H9 (cell line): ENCODE results near the gene PODXL2. TPM values are rescaled to one million over a fixed set of nuclear protein-coding genes. Genes with fewer than 3 reads are reported as not detected.

Experiments
- DNase-seq: peaks from one replicate; pipeline ENCODE4 v3.0.0-alpha.2; 2017
- H2AFZ ChIP-seq: one replicate; pipeline ENCODE4 v1.6.1; 2013; ENCODE audit warnings: mild to moderate bottlenecking, low read length, control low read depth, moderate library complexity
- H2AK5ac ChIP-seq: 2 replicates; pipeline ENCODE4 v1.6.1; 2013; ENCODE audit warnings: low read length, control low read depth, mixed read lengths; ENCODE audit not compliant: insufficient read length
- H2BK120ac ChIP-seq: one replicate; pipeline ENCODE4 v1.6.1; 2013; ENCODE audit warnings: low read depth, mild to moderate bottlenecking, low read length, control low read depth, inconsistent platforms; ENCODE audit not compliant: poor library complexity, severe bottlenecking
- H2BK12ac ChIP-seq: 2 replicates; pipeline ENCODE4 v1.6.1; 2013; ENCODE audit warnings: low read length, control low read depth, mixed read lengths, low read depth; ENCODE audit not compliant: insufficient read length
- H2BK15ac ChIP-seq: 2 replicates; pipeline ENCODE4 v1.6.1; 2013; ENCODE audit warnings: low read depth, low read length, control low read depth
- H2BK20ac ChIP-seq: one replicate; pipeline ENCODE4 v1.6.1; 2013; ENCODE audit warnings: low read depth, mild to moderate bottlenecking, low read length, control low read depth, inconsistent platforms; ENCODE audit not compliant: poor library complexity, severe bottlenecking
- H2BK5ac ChIP-seq: 2 replicates; pipeline ENCODE4 v1.6.1; 2013; ENCODE audit warnings: low read length, control low read depth, mixed read lengths; ENCODE audit not compliant: insufficient read length
- H3K14ac ChIP-seq: 2 replicates; pipeline ENCODE4 v1.6.1; 2013; ENCODE audit warnings: low read length, control low read depth; ENCODE audit not compliant: insufficient read depth
- H3K18ac ChIP-seq: 2 replicates; pipeline ENCODE4 v1.6.1; 2013; ENCODE audit warnings: low read depth, mild to moderate bottlenecking, mixed read lengths, low read length, control low read depth; ENCODE audit not compliant: insufficient read length
- H3K23ac ChIP-seq: 2 replicates; pipeline ENCODE4 v1.6.1; 2013; ENCODE audit warnings: low read length, control low read depth, mixed read lengths, low read depth; ENCODE audit not compliant: insufficient read length
- H3K23me2 ChIP-seq: 2 replicates; pipeline ENCODE4 v1.6.1; 2013; ENCODE audit warnings: low read depth, mild to moderate bottlenecking, mixed read lengths, low read length, control low read depth; ENCODE audit not compliant: insufficient read length, poor library complexity, severe bottlenecking
- H3K27ac ChIP-seq: 2 replicates; pipeline ENCODE4 v1.5.1; 2013; ENCODE audit warnings: low read length, control low read depth, mixed read lengths, low read depth; ENCODE audit not compliant: insufficient read length
- H3K27me3 ChIP-seq: 2 replicates; pipeline ENCODE4 v1.6.1; 2013; ENCODE audit warnings: low read length, control low read depth, inconsistent platforms; ENCODE audit not compliant: insufficient read depth
- H3K4ac ChIP-seq: 2 replicates; pipeline ENCODE4 v1.6.1; 2013; ENCODE audit warnings: low read depth, mild to moderate bottlenecking, control low read depth, inconsistent platforms, low read length, moderate library complexity
- H3K4me1 ChIP-seq: 2 replicates; pipeline ENCODE4 v1.6.1; 2013; ENCODE audit warnings: low read length, control low read depth, inconsistent platforms; ENCODE audit not compliant: insufficient read depth
- H3K4me2 ChIP-seq: 2 replicates; pipeline ENCODE4 v1.6.1; 2013; ENCODE audit warnings: low read length, control low read depth, mixed read lengths; ENCODE audit not compliant: insufficient read length, insufficient read depth
- H3K56ac ChIP-seq: 2 replicates; pipeline ENCODE4 v1.6.1; 2013; ENCODE audit warnings: low read depth, mild to moderate bottlenecking, mixed read lengths, low read length, control low read depth; ENCODE audit not compliant: insufficient read length
- H3K79me1 ChIP-seq: 2 replicates; pipeline ENCODE4 v1.6.1; 2013; ENCODE audit warnings: low read depth, mild to moderate bottlenecking, moderate library complexity, low read length, control low read depth, inconsistent platforms; ENCODE audit not compliant: insufficient read depth, poor library complexity, severe bottlenecking
- H3K79me2 ChIP-seq: 2 replicates; pipeline ENCODE4 v1.6.1; 2013; ENCODE audit warnings: low read length, control low read depth, inconsistent platforms; ENCODE audit not compliant: insufficient read depth
- H3K9ac ChIP-seq: 2 replicates; pipeline ENCODE4 v1.6.1; 2013; ENCODE audit warnings: low read length, control low read depth, mixed read lengths; ENCODE audit not compliant: insufficient read length; ENCODE audit errors: extremely low read depth
- H3K9me3 ChIP-seq: one replicate; pipeline ENCODE4 v1.6.1; 2013; ENCODE audit warnings: low read depth, low read length, inconsistent platforms; ENCODE audit not compliant: control insufficient read depth
- H3T11ph ChIP-seq: one replicate; pipeline ENCODE4 v1.6.1; 2013; ENCODE audit warnings: mild to moderate bottlenecking, low read length, control low read depth, inconsistent platforms
- H4K20me1 ChIP-seq: one replicate; pipeline ENCODE4 v1.6.1; 2013; ENCODE audit not compliant: control insufficient read depth, insufficient read length, insufficient read depth
- H4K5ac ChIP-seq: 2 replicates; pipeline ENCODE4 v1.6.1; 2013; ENCODE audit warnings: low read depth, mild to moderate bottlenecking, mixed read lengths, low read length, control low read depth; ENCODE audit not compliant: insufficient read length
- H4K8ac ChIP-seq: replicated peaks from 2 replicates; pipeline ENCODE4 v1.6.1; 2013; ENCODE audit warnings: low read length, control low read depth, mixed read lengths, low read depth; ENCODE audit not compliant: insufficient read length
- H4K91ac ChIP-seq: 2 replicates; pipeline ENCODE4 v1.6.1; 2013; ENCODE audit warnings: low read depth, mild to moderate bottlenecking, moderate library complexity, mixed read lengths, low read length, control low read depth; ENCODE audit not compliant: insufficient read length
- H3K27ac Mint-ChIP-seq, 3 experiments: 2 replicates in 2 of 3; 3 replicates in 1 of 3; pipeline ENCODE4 v1.8.0; 2020 to 2021; ENCODE audit warnings: mixed read lengths in 3 of 3, mild to moderate bottlenecking in 1 of 3, moderate library complexity in 1 of 3
- H3K27me3 Mint-ChIP-seq: 2 replicates; pipeline ENCODE4 v1.8.0; 2021; ENCODE audit warnings: low read depth, mild to moderate bottlenecking, moderate library complexity, mixed read lengths
- H3K36me3 Mint-ChIP-seq, 3 experiments: 2 replicates in 2 of 3; 3 replicates in 1 of 3; pipeline ENCODE4 v1.8.0; 2020 to 2021; ENCODE audit warnings: low read depth in 3 of 3, mixed read lengths in 3 of 3; ENCODE audit not compliant: insufficient read depth in 1 of 3
- H3K4me1 Mint-ChIP-seq, 2 experiments: 2 replicates each; pipeline ENCODE4 v1.8.0; 2020; ENCODE audit warnings: mixed read lengths in 2 of 2
- H3K4me3 Mint-ChIP-seq, 2 experiments: 2 replicates in 1 of 2; 3 replicates in 1 of 2; pipeline ENCODE4 v1.8.0; 2020 to 2021; ENCODE audit warnings: mild to moderate bottlenecking in 2 of 2, mixed read lengths in 2 of 2, moderate library complexity in 1 of 2
- H3K9me3 Mint-ChIP-seq, 2 experiments: 2 replicates in 1 of 2; 3 replicates in 1 of 2; pipeline ENCODE4 v1.8.0; 2020; ENCODE audit warnings: mild to moderate bottlenecking in 2 of 2, mixed read lengths in 2 of 2, moderate library complexity in 1 of 2
- CTCF ChIP-seq: fragments of 200-600 bp; sonication (generic); conservative IDR thresholded peaks from 3 replicates; pipeline ENCODE4 v1.8.0; 2021; ENCODE audit warnings: antibody characterized with exemption, mild to moderate bottlenecking
- WGBS: extraction: QIAGEN DNeasy Blood & Tissue Kit; methylation state at CpG from one replicate; pipeline ENCODE4 v1.1.7; 2013; ENCODE audit warnings: missing lambda C conversion rate, low lambda C conversion rate, mixed read lengths; ENCODE audit not compliant: insufficient read length; ENCODE audit errors: extremely low coverage; 5-methylcytosine and 5-hydroxymethylcytosine counted together
- total RNA-seq: library from RNA; stranded (reverse); gene quantifications from 2 replicates; pipeline ENCODE4 v1.2.1, GENCODE V29; 2021

The PODXL2 gene
- total RNA-seq, 1 experiment from 2014 or later, result 24.6 TPM

GRCh38 chr3:127645371-127646015 lies 16.5 kb downstream of the PODXL2 start:
- no peak for TF ChIP-seq CTCF

More at GRCh38 chr3:127645371-127646015, 16.5 kb downstream of the PODXL2 start:
- H4K8ac ChIP-seq, result no peak overlapping the region
- H3K9me3 ChIP-seq, result no peaks in the 10 kb centered on the region
- peaks cover 2% of the 10 kb centered on the region; the same call in 1 of the 2 replicates for H3K4me1 ChIP-seq
- H3K4ac ChIP-seq, result no peak overlapping the region
- no peak overlapping the region for H2BK15ac ChIP-seq
- H3K18ac ChIP-seq, result no peak overlapping the region
- H3K14ac ChIP-seq, result no peak overlapping the region; the same call in 1 of the 2 replicates
- no peak overlapping the region for H2AK5ac ChIP-seq
- no peaks in the 10 kb centered on the region for H3K79me2 ChIP-seq
- peaks cover 11 to 13% of the 10 kb centered on the region in 2 experiments for H3K4me1 Mint-ChIP-seq
- no CpG with 5 or more reads among the region's 8 CpGs for WGBS
- H4K91ac ChIP-seq, result peak overlapping the region; percentile 19
- peak overlapping the region; percentile 9 for H3K23ac ChIP-seq
- H2BK20ac ChIP-seq, result no peak overlapping the region
- H3K79me1 ChIP-seq, result no peaks in the 10 kb centered on the region
- no peak overlapping the region for H2AFZ ChIP-seq
- DNase-seq, result no peak
- no peak overlapping the region for H3K56ac ChIP-seq
- H3K36me3 Mint-ChIP-seq, result peaks cover 6 to 11% (median 6%) of the 10 kb centered on the region in 3 experiments; a peak in 4 of 7 replicates
- no peak overlapping the region for H2BK5ac ChIP-seq
- H2BK12ac ChIP-seq, result no peak overlapping the region
- no peak overlapping the region for H3K4me2 ChIP-seq
- H3T11ph ChIP-seq, result no peak overlapping the region
- H4K20me1 ChIP-seq, result no peaks in the 10 kb centered on the region
- no peaks in the 10 kb centered on the region for H3K27me3 ChIP-seq
- no peaks in the 10 kb centered on the region for H3K27me3 Mint-ChIP-seq
- H3K9me3 Mint-ChIP-seq, result no peaks in the 10 kb centered on the region
- H2BK120ac ChIP-seq, result no peak overlapping the region
- H3K23me2 ChIP-seq, result no peaks in the 10 kb centered on the region
- H3K27ac ChIP-seq, result no peak overlapping the region
- H3K4me3 Mint-ChIP-seq, result no peak overlapping the region
- 0 out of 7 replicates have a peak overlapping the region, but pooled peaks of 1 of the 3 experiments have one; percentile 44 for H3K27ac Mint-ChIP-seq
- H4K5ac ChIP-seq, result no peak overlapping the region
- H3K9ac ChIP-seq, result no peak overlapping the region
